GM19328 (cell line): ENCODE measurements around the gene UTS2B.
A peak's percentile ranks its signal among the peaks of the same experiment; 100 is the strongest.

Experiments
- ATAC-seq: cut with Tn5 transposase; IDR thresholded peaks from one replicate; pipeline ENCODE4 v1.9.1; 2021; ENCODE audit warnings: mild to moderate bottlenecking, moderate library complexity; ENCODE audit not compliant: unreplicated experiment

UTS2B gene

DNA sequence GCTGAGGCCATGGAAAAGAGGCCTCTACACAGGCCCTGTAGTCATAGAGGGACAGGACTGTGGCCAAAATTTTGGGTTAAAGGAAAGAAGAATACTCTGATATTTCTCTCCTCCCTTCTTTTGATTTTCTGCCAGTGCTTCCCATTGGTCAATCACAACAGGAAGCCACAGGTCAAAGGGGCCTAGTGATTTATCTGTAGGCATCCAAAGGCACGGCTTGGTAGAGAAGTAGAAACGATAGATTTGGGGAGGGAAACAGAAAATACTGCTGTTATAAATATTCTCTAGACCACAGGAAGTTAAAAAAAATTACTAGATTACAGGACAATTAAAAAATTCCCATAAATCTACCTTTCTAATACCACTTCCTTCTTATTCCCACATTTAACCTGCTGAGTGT lies 2.8 kb downstream of the UTS2B start:
- ATAC-seq: no peak

DNA sequence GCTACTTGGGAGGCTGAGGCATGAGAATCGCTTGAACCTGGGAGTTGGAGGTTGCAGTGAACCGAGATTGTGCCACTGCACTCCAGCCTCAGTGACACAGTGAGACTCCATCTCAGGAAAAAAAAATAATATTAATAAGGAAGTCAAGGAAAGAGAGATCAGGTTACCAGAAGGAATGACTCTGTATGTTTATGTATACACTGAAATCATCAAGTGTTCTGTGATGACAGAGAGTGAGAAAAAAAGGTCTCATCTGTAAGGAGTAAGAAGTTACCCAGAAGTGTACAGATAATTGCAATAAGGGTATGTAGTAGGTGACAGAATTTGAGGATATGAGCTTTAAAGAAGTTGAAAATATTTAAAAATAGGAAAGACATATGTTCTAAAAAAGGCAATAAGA lies 5.4 kb downstream of the UTS2B start:
- ATAC-seq: no peak

DNA sequence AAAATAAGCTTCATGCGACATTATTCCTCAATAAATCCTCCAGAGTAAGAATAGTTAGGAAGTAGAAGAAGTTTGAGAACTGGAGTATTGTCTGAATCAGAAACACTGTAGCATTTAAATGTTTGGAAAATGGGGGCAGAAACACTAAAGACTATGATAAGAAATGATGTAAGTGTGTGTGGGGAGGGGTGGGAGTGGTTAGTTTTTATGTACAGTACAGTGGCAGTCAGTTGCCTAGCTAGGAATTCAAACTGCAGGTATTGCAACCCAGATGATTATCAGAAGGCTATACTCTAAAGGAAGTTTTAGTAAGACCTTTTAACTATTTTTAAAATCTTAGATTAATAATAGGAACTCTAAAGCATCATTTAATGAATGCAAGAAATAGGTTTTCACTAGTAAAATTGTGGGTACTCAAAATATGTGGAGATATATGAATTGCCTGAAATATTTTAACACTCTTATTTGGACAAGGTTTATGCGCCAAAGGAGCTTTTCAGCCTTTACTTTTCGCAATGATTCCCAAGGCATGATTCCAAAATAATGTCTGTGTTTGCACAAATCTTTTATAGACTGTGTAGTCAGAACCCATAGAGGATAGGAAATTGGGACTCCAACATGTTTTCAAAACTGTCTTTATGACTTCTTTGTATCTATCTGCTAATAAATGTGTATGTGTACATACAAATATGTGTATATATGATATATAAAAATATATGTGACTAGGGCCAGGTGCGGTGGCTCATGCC lies 9.1 kb downstream of the UTS2B start:
- ATAC-seq: no peak

DNA sequence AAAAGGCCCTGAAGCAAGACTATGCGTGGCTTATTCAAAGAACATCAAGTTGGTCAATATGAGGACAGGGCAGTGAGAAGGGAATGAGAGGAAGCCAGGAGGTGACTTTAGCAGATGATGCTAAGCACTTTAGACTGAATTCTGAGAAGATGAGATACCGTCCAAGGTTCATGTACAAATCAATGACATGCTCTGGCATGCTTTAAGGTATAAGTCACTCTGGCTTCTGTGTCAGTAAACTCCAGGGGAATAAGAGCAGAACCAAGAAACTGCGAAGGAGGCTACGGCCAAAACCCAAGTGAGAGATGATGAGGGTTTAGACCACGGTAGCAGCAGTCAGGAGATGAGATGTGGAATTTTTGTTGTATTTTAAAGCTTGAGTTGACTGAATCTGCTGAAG lies 10.0 kb downstream of the UTS2B start:
- no peak for ATAC-seq

DNA sequence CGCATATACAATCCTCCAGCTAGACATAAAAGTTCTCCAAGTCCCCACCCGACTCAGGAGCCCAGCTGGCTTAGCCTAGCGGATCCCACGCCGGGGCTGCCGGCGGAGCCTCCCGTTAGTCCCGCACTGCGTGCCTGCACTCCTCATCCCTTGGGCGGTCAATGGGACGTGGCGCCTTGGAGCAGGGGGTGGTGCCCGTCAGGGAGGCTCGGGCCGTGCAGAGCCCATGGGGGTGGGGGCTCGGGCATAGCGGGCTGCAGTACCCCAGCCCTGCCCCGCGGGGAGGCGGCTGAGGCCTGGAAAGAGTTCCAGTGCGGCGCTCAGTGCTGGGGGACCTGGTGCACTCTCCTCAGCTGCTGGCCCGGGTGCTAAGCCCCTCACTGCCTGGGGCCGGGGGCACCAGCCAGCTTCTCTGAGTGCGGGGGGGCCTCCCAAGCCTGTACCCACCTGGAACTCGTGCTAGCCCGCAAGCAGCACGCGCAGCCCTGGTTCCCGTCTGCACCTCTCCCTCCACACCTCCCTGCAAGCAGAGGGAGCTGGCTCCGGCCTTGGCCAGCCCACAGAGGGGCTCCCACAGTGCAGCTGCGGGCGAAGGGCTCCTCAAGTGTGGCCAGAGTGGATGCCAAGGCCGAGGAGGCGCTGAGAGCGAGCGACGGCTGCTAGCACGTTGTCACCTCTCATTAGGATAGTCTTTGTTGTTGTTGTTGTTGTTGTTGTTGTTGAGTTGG lies 13.3 kb downstream of the UTS2B start:
- ATAC-seq: no peak

DNA sequence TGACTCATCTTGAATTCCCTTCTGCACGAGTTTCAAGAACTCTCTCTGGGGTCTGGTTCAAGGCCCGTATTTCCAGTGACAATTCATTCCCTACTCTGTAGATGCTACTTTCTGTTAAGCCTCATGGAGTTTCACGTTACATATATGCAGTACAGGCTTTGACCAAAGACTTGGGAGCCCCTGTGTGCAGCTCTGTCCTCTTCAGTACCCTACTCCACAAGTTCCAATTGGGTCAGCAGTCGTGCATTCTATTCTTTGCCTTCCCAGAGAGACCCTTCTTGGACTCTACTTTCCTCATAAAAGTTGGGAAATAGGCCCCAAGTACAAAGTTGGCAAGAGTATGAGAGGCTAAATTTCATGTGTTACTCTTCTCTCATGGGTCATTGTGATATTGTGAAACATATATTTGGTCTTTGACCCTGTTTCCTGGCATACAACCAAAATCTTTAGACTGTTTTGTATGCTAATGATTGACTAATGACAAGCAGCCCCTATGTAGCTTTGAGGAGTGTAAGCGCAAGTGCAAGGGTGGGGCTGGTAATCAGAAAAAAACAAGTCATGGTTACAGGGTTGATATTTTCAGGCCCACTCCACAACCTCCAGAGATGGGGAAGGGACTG lies 16.1 kb downstream of the UTS2B start:
- no peak for ATAC-seq

DNA sequence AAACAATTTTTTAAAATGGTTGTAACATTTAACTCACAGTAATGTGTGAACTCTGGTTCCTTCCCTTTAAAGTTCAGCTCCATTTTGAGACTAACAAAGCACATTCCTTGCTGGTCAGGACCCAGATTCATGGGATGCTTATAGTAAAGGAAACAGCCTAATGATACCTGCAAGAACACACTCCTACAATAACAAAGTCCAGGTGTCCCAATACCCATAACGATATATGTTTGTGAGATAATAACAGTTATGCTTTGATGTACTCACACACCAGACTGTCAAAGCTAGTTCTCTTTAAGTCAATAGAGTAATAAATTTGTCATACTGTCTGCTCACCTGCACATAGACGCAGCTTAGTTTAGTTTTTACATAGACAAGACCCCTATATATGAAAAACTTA lies 17.0 kb downstream of the UTS2B start:
- ATAC-seq: no peak

DNA sequence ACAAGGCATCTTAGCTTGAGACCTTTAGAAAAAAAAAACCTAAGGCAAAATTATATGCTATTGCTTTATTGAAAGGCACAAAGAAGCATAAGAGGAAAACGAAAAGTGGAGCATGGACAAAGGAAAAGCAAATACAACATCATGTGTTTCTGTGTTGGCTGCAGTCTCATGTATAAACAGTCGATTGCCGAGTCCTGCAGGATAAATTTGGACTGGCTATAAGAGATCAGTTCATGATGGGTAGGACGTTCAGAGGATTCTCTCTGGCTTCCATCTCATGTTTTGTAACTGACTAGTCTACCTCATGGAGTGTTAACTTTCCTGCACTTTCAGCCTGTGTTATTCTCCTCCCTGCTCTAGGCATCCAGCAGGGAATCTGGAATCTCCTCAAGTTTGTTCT lies 23.0 kb downstream of the UTS2B start:
- ATAC-seq: no peak

DNA sequence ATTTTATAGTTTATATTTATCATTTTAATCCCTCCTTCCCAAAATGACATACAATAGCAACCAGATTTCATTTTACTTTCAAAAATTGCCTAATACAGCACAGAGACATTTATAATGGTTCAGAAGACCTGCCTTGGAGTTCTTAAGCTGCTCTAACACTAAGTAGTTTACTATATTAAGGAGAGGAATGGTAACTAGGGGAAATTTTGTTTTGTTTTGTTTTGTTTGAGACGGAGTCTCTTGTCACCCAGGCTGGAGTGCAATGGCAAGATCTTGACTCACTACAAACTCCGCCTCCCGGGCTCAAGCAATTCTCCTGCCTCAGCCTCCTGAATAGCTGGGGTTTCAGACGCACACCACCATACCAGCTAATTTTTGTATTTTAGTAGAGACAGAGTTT lies 23.9 kb downstream of the UTS2B start:
- no peak for ATAC-seq

DNA sequence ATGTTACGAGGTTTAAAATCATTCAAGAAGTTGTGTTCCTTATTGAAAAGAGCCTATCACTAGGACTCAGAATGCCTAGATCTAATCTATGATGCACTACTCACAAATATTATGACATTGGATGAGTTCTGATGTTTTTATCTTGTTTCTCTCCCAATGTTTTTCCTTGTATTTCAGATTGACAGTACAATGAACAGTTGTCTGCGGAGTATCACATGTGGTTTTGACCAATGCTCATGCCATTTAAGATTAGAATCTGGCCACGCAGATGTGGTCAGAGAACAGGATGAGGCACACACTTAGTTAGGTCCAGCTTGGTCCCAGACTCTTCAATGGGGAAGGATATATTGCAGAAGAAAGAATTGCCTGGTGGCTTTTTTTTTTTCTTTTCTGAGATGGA lies 26.7 kb downstream of the UTS2B start:
- ATAC-seq: no peak

DNA sequence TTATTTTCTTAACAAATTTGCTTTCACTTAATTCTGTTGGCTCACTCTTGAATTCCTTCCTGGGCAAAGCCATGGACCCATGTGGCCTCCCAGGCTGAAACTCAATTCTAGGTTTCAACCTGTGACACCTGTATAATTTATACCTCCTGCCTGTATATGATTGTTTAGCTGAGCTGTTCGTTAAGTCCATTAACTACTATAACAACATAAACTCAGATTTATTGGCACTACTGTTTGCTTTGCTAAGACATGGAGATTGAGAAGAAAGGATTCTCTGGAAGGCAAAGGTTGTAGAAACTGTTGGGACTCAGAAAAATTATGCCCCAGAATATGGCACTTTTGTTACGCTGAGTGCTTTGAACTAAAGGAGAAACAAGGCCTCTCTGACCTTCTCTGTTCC lies 27.9 kb downstream of the UTS2B start:
- ATAC-seq: no peak

DNA sequence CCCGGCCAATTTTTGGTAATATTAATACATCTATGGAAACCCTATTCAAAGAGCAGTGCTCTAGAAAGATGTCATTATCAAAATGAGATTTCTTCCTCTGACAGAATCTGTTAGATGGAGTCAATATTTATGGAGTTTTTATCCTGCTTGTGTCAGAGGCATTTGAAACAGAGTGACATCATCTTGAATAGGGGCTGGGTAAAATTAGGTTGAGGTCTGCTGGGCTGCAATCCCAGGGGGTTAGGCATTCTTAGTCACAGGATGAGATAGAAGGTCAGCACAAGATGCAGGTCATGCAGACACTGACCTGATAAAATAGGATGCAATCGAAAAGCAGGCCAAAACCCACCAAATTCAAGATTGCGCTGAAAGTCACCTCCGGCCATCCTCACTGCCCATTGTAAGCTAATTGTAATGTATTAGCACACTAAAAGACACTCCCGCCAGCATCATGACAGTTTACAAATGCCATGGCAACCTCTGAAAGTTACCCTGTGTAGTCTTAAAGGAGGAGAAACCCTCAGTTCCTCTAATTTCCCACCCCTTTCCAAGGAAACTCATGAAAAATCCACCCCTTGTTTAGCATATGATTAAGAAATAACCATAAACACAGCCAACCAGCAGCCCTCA lies 28.4 kb downstream of the UTS2B start:
- ATAC-seq: no peak

DNA sequence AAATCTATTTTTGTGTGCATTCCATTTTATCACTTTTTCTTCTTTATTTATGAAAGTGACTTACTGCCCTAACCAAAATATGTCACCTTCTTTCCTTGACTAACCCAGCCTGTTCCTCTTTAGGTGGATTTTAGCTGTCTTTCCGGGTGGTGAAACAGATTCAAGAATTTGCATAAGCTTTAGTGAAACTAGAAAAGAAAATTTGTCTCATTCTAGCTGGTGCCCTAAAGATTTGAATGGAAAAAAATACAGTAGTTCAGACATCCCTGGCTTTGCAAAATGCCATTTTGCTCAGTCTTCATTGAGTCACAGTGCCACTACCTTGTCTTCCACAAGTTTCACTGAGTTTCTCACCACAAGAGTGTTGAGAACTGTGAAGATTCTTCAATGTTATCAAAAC lies 29.3 kb downstream of the UTS2B start:
- ATAC-seq: peak; percentile 69

DNA sequence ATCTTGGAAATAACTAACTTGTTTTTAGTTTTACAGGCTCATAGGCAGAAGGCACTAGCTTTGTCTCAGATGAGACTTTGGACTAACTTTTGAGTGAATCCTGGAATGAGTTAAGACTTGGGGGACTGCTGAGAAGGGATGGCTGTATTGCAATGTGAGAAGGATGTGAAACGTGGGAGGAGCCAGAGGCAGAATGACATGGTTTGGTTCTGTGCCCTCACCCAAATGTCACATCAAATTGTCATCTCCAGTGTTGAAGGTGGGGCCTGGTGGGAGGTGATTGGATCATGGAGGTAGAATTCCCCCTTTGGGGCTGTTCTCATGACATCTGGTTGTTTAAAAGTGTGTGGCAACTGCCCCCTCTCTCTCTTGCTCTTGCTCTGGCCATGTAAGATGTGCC lies 29.9 kb downstream of the UTS2B start:
- no peak for ATAC-seq

DNA sequence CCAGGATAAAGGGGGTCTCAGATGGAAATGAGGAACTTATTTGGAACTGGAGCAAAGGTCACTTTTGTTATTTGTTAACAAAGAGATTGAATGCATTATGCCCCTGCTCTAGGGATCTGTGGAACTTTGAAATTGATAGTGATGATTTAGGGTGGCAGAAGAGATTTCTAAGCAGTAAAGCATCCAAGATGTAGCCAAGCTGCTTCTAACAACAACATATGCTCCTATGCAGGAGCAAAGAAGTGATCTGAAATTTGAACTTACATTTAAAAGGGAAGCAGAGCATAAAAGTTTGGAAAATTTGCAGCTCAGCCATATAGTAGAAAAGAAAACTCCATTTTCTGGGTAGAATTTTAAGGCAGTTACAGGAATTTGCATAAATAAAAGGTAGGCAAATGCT lies 31.5 kb downstream of the UTS2B start:
- no peak for ATAC-seq

DNA sequence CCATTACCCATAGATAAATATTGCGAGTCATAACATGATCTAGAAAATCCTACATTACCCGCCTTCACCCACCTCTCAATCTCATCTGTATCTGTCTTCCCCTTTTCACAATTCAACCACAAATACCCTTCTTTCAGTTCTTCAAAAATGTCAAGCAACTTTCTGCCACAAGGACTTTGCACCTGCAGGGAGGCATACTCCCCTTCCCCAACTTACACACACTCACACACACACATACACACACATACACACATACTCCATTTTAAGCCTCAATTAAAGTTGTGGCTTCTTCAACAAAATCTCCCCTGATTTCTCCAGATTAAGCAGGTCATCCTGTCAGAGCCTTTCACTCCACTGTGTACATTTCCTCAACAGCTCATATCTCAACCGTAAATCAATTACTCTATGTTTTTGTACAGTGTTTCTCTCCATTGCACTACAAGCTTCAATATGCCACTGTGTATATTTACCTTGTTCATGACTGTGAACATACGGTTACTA lies 34.2 kb downstream of the UTS2B start:
- peak; percentile 71 for ATAC-seq

DNA sequence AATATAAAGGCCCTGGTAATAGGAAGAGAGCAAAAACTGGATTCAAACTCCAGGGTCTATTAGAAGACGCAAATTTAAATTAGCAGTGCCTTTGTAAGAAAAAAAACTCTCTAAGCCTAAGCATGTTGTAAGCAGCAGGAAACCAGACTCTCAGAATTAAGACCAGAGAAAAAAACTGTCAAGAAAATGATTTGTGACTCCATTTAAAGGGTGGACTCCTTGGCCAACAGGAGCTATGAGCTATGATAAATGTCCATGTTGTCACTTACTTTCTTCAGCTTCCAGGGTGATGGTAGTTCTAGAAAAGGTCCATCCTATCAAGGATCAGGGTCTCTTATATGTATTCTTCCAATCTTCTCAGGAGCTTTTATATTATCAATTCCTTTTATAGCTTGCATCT lies 36.0 kb downstream of the UTS2B start:
- no peak for ATAC-seq

DNA sequence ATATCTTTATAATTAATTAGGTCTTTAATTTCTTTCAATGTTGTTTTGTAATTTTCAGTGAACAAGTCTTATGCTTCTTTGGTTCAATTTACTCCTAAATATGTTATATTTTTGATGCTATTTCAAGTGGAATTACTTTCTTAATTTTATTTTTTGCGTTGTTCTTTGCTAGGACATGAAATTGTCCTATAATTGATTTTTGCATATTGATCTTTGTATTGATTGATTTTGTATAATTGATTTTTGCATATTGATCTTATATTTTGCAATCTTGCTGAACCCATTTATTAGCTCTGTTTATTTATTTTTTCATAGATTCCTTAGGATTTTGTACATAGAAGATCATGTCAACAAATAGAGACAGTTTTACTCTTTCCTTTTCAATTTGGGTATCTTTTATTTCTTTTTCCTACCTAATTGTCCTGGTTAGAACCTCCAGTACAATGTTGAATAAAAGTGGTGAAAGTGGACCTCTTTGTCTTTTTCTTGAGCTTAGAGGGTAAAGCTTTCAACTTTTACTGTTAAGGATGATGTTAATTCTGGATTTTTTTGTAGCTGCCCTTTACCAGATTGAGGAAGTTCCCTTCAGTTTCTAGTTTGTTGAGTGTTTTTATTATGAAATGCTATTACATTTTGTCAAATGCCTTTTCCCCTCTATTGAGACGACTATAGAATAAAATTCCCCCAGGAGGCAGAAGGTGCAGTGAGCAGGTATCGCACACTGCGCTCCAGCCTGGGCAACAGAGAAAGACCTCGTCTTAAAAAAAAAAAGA lies 37.9 kb downstream of the UTS2B start:
- ATAC-seq: no peak

DNA sequence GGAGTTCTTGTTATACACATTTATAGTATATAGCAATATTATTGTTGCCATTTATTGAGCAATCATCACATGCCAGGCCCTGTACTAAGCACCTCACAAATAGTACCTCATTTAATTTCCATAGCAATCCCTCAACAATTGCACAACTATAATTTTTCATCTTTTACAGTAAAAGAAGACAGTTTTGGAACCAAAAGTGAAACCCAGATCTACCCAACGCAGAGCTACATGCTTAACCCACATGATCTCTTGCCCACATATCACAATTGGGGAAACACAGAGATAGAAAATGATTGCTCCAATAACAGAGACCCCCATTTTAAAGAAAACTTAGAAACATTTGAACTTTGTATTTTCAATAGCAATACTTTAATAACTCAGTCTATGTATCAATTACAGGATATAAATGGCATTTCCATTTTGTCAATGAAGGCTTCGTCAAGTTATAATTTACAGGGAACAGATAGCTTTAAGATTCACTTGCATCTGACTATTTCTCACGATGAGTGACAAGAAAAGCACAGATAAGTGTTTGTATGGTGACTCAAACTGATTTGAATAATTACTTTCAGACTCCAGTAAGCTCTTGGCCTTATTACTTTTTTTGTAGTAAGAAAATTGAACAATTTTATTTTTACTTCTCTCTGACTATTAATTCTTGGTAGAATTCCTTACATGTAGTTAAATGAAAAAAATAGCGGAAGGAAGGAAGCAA lies 39.9 kb downstream of the UTS2B start:
- peak; percentile 80 for ATAC-seq

DNA sequence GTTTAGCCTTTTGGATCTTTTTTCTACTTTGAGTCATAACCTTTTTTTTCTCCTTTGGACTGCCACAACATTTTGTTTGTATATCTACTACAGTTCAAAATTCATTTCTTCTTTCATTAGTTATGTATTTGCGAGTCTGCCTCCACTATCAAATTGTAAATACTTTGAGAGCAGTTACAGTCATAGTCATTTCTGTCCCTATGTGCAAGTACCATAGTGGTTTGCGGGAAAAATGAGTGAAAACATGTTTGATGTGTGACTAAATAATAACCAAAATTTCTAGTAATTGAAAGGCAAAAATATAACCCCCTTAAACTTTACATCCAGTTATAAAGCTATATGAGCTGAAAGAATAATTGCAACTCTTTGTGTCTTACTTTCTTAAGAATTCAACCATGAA lies 46.9 kb downstream of the UTS2B start:
- no peak for ATAC-seq
